HEK293 (cell line): ENCODE results near the gene SLC15A4.

Experiments
- CTCF ChIA-PET: fragments of 350-600 bp; formaldehyde crosslinking; extraction: SDS; loops from one replicate; lab custom pipeline; 2021; ENCODE audit warnings: antibody characterized with exemption; lab: Yijun Ruan, JAX
- POLR2A ChIA-PET: fragments of 300-600 bp; formaldehyde crosslinking; extraction: SDS; loops from one replicate; lab custom pipeline; 2020; ENCODE audit warnings: antibody characterized with exemption, inconsistent platforms; lab: Yijun Ruan, JAX
- H3K27ac ChIP-seq: fragments of 200-500 bp; sonication (Bioruptor generic); 2 replicates; pipeline ENCODE4 v1.5.1; 2014; ENCODE audit warnings: low read depth, low read length, control low read depth, inconsistent platforms; ENCODE audit errors: extremely low read depth
- H3K36me3 ChIP-seq, 2 experiments: fragments of 200-500 bp in 1 of 2; sonication (Bioruptor generic) in 1 of 2; 1 replicate in 1 of 2; 2 replicates in 1 of 2; pipeline ENCODE4 v1.5.1; 2014 to 2017; ENCODE audit warnings: inconsistent platforms in 2 of 2, low read length in 2 of 2; ENCODE audit not compliant: control insufficient read depth in 2 of 2, insufficient read depth in 1 of 2
- H3K4me1 ChIP-seq: fragments of 200-500 bp; sonication (Bioruptor generic); 2 replicates; pipeline ENCODE4 v1.5.1; 2014; ENCODE audit warnings: mild to moderate bottlenecking, low read length, inconsistent platforms; ENCODE audit not compliant: control insufficient read depth, insufficient read depth
- H3K4me3 ChIP-seq: 2 replicates; pipeline ENCODE4 v1.5.1; 2011; ENCODE audit warnings: low read depth, mild to moderate bottlenecking, control low read depth, low read length, moderate library complexity
- H3K9me3 ChIP-seq: fragments of 200-500 bp; sonication (Bioruptor generic); 2 replicates; pipeline ENCODE4 v1.5.1; 2014; ENCODE audit warnings: low read depth, low read length, inconsistent platforms; ENCODE audit not compliant: control insufficient read depth, insufficient read depth
- BCL11A ChIP-seq: fragments of 450-650 bp; formaldehyde crosslinking; IDR thresholded peaks from 2 replicates; pipeline ENCODE4 v1.5.1; 2016; ENCODE audit warnings: low read depth, missing biosample characterization, missing genetic modification characterization
- IKZF3 ChIP-seq: fragments of 450-650 bp; IDR thresholded peaks from 2 replicates; pipeline ENCODE4 v1.5.0; 2018; ENCODE audit warnings: missing biosample characterization, mild to moderate bottlenecking, missing genetic modification characterization, moderate library complexity
- PRDM10 ChIP-seq: fragments of 450-650 bp; formaldehyde crosslinking; IDR thresholded peaks from 2 replicates; pipeline ENCODE4 v1.5.1; 2016; ENCODE audit warnings: missing biosample characterization, missing genetic modification characterization
- PRDM2 ChIP-seq: fragments of 450-650 bp; formaldehyde crosslinking; IDR thresholded peaks from 2 replicates; pipeline ENCODE4 v1.5.1; 2016; ENCODE audit warnings: missing biosample characterization, missing genetic modification characterization, borderline replicate concordance
- SCRT2 ChIP-seq: fragments of 450-650 bp; formaldehyde crosslinking; IDR thresholded peaks from 2 replicates; pipeline ENCODE4 v1.5.1; 2016; ENCODE audit warnings: missing biosample characterization, missing genetic modification characterization
- TCF7L2 ChIP-seq: IDR thresholded peaks from 2 replicates; pipeline ENCODE4 v1.6.1; 2011; ENCODE audit warnings: low read depth, mild to moderate bottlenecking, inconsistent platforms, low read length, moderate library complexity, borderline replicate concordance
- WT1 ChIP-seq: fragments of 450-650 bp; formaldehyde crosslinking; IDR thresholded peaks from 2 replicates; pipeline ENCODE4 v1.5.1; 2016; ENCODE audit warnings: missing biosample characterization, missing genetic modification characterization
- ZFHX2 ChIP-seq: fragments of 450-650 bp; formaldehyde crosslinking; conservative IDR thresholded peaks from 2 replicates; pipeline ENCODE4 v1.5.1; 2016; ENCODE audit warnings: missing biosample characterization, missing genetic modification characterization
- ZFP69B ChIP-seq: fragments of 450-650 bp; formaldehyde crosslinking; IDR thresholded peaks from 2 replicates; pipeline ENCODE4 v1.5.1; 2016; ENCODE audit warnings: missing biosample characterization, missing genetic modification characterization
- ZNF214 ChIP-seq: fragments of 450-650 bp; formaldehyde crosslinking; IDR thresholded peaks from 2 replicates; pipeline ENCODE4 v1.5.1; 2017; ENCODE audit warnings: missing biosample characterization, mild to moderate bottlenecking, missing genetic modification characterization, borderline replicate concordance
- ZNF26 ChIP-seq: fragments of 450-650 bp; formaldehyde crosslinking; IDR thresholded peaks from 2 replicates; pipeline ENCODE4 v1.5.1; 2016; ENCODE audit warnings: missing biosample characterization, missing genetic modification characterization
- ZNF324 ChIP-seq: fragments of 450-650 bp; formaldehyde crosslinking; IDR thresholded peaks from 2 replicates; pipeline ENCODE4 v1.5.1; 2016; ENCODE audit warnings: missing biosample characterization, missing genetic modification characterization
- ZNF335 ChIP-seq: fragments of 450-650 bp; formaldehyde crosslinking; conservative IDR thresholded peaks from 2 replicates; pipeline ENCODE4 v1.5.1; 2016; ENCODE audit warnings: missing biosample characterization, missing genetic modification characterization
- ZNF423 ChIP-seq: fragments of 450-650 bp; formaldehyde crosslinking; IDR thresholded peaks from 2 replicates; pipeline ENCODE4 v1.5.1; 2016; ENCODE audit warnings: missing biosample characterization, missing genetic modification characterization
- ZNF544 ChIP-seq: fragments of 450-650 bp; formaldehyde crosslinking; IDR thresholded peaks from 2 replicates; pipeline ENCODE4 v1.5.0; 2017; ENCODE audit warnings: missing biosample characterization, missing genetic modification characterization
- ZNF704 ChIP-seq: fragments of 450-650 bp; formaldehyde crosslinking; IDR thresholded peaks from 2 replicates; pipeline ENCODE4 v1.5.1; 2016; ENCODE audit warnings: missing biosample characterization, missing genetic modification characterization
- ZNF707 ChIP-seq: fragments of 450-650 bp; formaldehyde crosslinking; IDR thresholded peaks from 2 replicates; pipeline ENCODE4 v1.5.1; 2016; ENCODE audit warnings: missing biosample characterization, missing genetic modification characterization
- ZNF837 ChIP-seq: fragments of 450-650 bp; formaldehyde crosslinking; IDR thresholded peaks from 2 replicates; pipeline ENCODE4 v1.5.1; 2016; ENCODE audit warnings: missing biosample characterization, missing genetic modification characterization

Gene SLC15A4

GRCh38 chr12:128811806-128812205 lies 12.0 kb downstream of the SLC15A4 start:
- Histone ChIP-seq H3K4me1 (no peaks in the 10 kb centered on the region), H3K9me3 (no peaks in the 10 kb centered on the region), H3K4me3 (no peak overlapping the region), H3K36me3 (peaks cover 0 to 69% of the 10 kb centered on the region in 2 experiments), H3K27ac (no peak overlapping the region)
- ChIA-PET CTCF (no interaction called here), POLR2A (no interaction called here)
- TF ChIP-seq ZFHX2 (tag by site-specific recombination), result 0 out of 2 replicates have a peak, but pooled peaks have one; percentile 6
- no peak for TF ChIP-seq IKZF3 (tag by site-specific recombination)
- TF ChIP-seq ZNF324 (tag by site-specific recombination), result no peak

- Histone ChIP-seq H3K9me3 (no peaks in the 10 kb centered on the region), H3K27ac (no peak overlapping the region), H3K4me3 (no peak overlapping the region), H3K36me3 (peaks cover under 1 to 72% of the 10 kb centered on the region in 2 experiments), H3K4me1 (no peaks in the 10 kb centered on the region)
- ChIA-PET POLR2A (interaction anchor here (1.4 kb wide), 1 partner anchor 14 kb away, joined by 5 read pairs; the partner anchor contains the start of gene SLC15A4), CTCF (no interaction called here)
- TF ChIP-seq ZFP69B (tag by site-specific recombination), result no peak
- no peak for TF ChIP-seq ZNF26 (tag by site-specific recombination)
- no peak for TF ChIP-seq PRDM10 (tag by site-specific recombination)
- TF ChIP-seq ZNF704 (tag by site-specific recombination), result no peak
- TF ChIP-seq ZNF837 (tag by site-specific recombination), result no peak
- TF ChIP-seq ZNF423 (tag by site-specific recombination), result no peak
- no peak for TF ChIP-seq SCRT2 (tag by site-specific recombination)
Observed at GRCh38 chr12:128810182-128811127, 13.3 kb downstream of the SLC15A4 start.

GRCh38 chr12:128808651-128809050 lies 15.1 kb downstream of the SLC15A4 start:
- ChIA-PET POLR2A (no interaction called here), CTCF (no interaction called here)
- H3K36me3 ChIP-seq, result peaks cover 7 to 73% of the 10 kb centered on the region in 2 experiments
- no peak overlapping the region for H3K27ac ChIP-seq
- H3K9me3 ChIP-seq, result no peaks in the 10 kb centered on the region
- no peaks in the 10 kb centered on the region for H3K4me1 ChIP-seq
- no peak overlapping the region for H3K4me3 ChIP-seq
- TF ChIP-seq ZNF335 (tag by site-specific recombination) (no peak), BCL11A (tag by site-specific recombination) (no peak), ZNF214 (tag by site-specific recombination) (no peak), ZNF544 (tag by site-specific recombination) (no peak), WT1 (tag by site-specific recombination) (no peak), PRDM2 (no peak), TCF7L2 (no peak), ZNF707 (tag by site-specific recombination) (no peak)
